ENCODE data around the gene KRTAP10-12. TPM values are rescaled to one million over a fixed set of nuclear protein-coding genes. Genes with fewer than 3 reads are reported as not detected.

KRTAP10-12 gene
- total and polyA plus RNA-seq, 4 donors, result not detected

GRCh38 chr21:44699502-44700001 is 2.6 kb downstream of the KRTAP10-12 start:
- 55 to 59% methylated on average over 17 of the region's 17 CpGs for WGBS, 2 donors
- H3K27ac ChIP-seq (ENCODE audit: low read depth in 1 of 2, low read length in 1 of 2), result no peak overlapping the region
- H3K27me3 ChIP-seq (ENCODE audit: control insufficient read depth in 3 of 3, insufficient read depth in 3 of 3, low read length in 2 of 3), result peaks cover 5 to 46% (median 15%) of the 10 kb centered on the region in 3 donors
- H3K4me1 ChIP-seq (ENCODE audit: control insufficient read depth in 5 of 5, insufficient read depth in 5 of 5, low read length in 5 of 5), result no peaks in the 10 kb centered on the region
- H3K9ac ChIP-seq (ENCODE audit: insufficient read depth in 1 of 2, low read length in 2 of 2), result no peak overlapping the region
- no peak for TF ChIP-seq CTCF (IDR thresholded peaks at IDR 0.05; ENCODE audit: control extremely low read depth, extremely low read depth)
- H3K4me3 ChIP-seq, result no peak overlapping the region
- DNase-seq (no peak), ATAC-seq (ENCODE audit: insufficient read depth, low FRiP score) (no peak)
- no peaks in the 10 kb centered on the region for H3K36me3 ChIP-seq (ENCODE audit: control insufficient read depth in 4 of 4, insufficient read depth in 4 of 4, low read length in 4 of 4)
- H3K9me3 ChIP-seq (ENCODE audit: control insufficient read depth in 4 of 4, insufficient read depth in 3 of 4, low read length in 3 of 4), result peaks cover 0 to 6% (median 0%) of the 10 kb centered on the region in 4 donors

- Histone ChIP-seq H3K9ac (ENCODE audit: insufficient read depth in 1 of 2, low read length in 2 of 2) (no peak overlapping the region), H3K9me3 (ENCODE audit: control insufficient read depth in 4 of 4, insufficient read depth in 3 of 4, low read length in 3 of 4) (peaks cover 0 to 9% (median 0%) of the 10 kb centered on the region in 4 donors), H3K27me3 (ENCODE audit: control insufficient read depth in 3 of 3, insufficient read depth in 3 of 3, low read length in 2 of 3) (peaks cover 8 to 49% (median 15%) of the 10 kb centered on the region in 3 donors), H3K4me1 (ENCODE audit: control insufficient read depth in 5 of 5, insufficient read depth in 5 of 5, low read length in 5 of 5) (no peaks in the 10 kb centered on the region), H3K4me3 (no peak overlapping the region), H3K27ac (ENCODE audit: low read depth in 1 of 2, low read length in 1 of 2) (no peak overlapping the region), H3K36me3 (ENCODE audit: control insufficient read depth in 4 of 4, insufficient read depth in 4 of 4, low read length in 4 of 4) (no peaks in the 10 kb centered on the region)
- no peak for TF ChIP-seq CTCF (IDR thresholded peaks at IDR 0.05; ENCODE audit: control extremely low read depth, extremely low read depth)
- no peak for DNase-seq
- WGBS, 2 donors, result 52 to 57% methylated on average over 21 of the region's 21 CpGs
- no peak for ATAC-seq (ENCODE audit: insufficient read depth, low FRiP score)
These were observed 3.4 kb downstream of the KRTAP10-12 start for GRCh38 chr21:44700101-44701022.

GRCh38 chr21:44701023-44701400 is 4.0 kb downstream of the KRTAP10-12 start:
- no peak for DNase-seq
- H3K27me3 ChIP-seq (ENCODE audit: control insufficient read depth in 3 of 3, insufficient read depth in 3 of 3, low read length in 2 of 3), result peaks cover 8 to 48% (median 16%) of the 10 kb centered on the region in 3 donors

More at GRCh38 chr21:44701023-44701400, 4.0 kb downstream of the KRTAP10-12 start:
- Histone ChIP-seq H3K36me3 (ENCODE audit: control insufficient read depth in 4 of 4, insufficient read depth in 4 of 4, low read length in 4 of 4) (no peaks in the 10 kb centered on the region), H3K27ac (ENCODE audit: low read depth in 1 of 2, low read length in 1 of 2) (no peak overlapping the region), H3K4me3 (no peak overlapping the region), H3K4me1 (ENCODE audit: control insufficient read depth in 5 of 5, insufficient read depth in 5 of 5, low read length in 5 of 5) (no peaks in the 10 kb centered on the region), H3K9me3 (ENCODE audit: control insufficient read depth in 4 of 4, insufficient read depth in 3 of 4, low read length in 3 of 4) (peaks cover 0 to 10% (median 0%) of the 10 kb centered on the region in 4 donors), H3K9ac (ENCODE audit: insufficient read depth in 1 of 2, low read length in 2 of 2) (no peak overlapping the region)
- WGBS, 2 donors, result 84 to 90% methylated on average over 14 of the region's 14 CpGs
- no peak for ATAC-seq (ENCODE audit: insufficient read depth, low FRiP score)
- no peak for TF ChIP-seq CTCF (IDR thresholded peaks at IDR 0.05; ENCODE audit: control extremely low read depth, extremely low read depth)

Measured in lung (tissue), 12 donors.